Measurements from ENCODE around the gene PURB.
"Not testable (repeated sequence)": the region's sequence is repeated elsewhere in the genome, so short reads cannot be mapped to it uniquely, and the experiment has no call there.

DNA sequence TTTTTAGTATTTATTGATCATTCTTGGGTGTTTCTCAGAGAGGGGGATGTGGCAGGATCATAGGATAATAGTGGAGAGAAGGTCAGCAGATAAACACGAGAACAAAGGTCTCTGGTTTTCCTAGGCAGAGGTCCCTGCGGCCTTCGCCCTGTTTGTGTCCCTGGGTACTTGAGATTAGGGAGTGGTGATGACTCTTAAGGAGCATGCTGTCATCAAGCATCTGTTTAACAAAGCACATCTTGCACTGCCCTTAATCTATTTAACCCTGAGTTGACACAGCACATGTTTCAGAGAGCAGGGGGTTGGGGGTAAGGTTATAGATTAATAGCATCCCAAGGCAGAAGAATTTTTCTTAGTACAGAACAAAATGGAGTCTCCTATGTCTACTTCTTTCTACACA lies 15.0 kb downstream of the PURB start:
- TF ChIP-seq POLR2A (IDR thresholded peaks at IDR 0.05): not testable (repeated sequence)
- TF ChIP-seq, protein P1, sequence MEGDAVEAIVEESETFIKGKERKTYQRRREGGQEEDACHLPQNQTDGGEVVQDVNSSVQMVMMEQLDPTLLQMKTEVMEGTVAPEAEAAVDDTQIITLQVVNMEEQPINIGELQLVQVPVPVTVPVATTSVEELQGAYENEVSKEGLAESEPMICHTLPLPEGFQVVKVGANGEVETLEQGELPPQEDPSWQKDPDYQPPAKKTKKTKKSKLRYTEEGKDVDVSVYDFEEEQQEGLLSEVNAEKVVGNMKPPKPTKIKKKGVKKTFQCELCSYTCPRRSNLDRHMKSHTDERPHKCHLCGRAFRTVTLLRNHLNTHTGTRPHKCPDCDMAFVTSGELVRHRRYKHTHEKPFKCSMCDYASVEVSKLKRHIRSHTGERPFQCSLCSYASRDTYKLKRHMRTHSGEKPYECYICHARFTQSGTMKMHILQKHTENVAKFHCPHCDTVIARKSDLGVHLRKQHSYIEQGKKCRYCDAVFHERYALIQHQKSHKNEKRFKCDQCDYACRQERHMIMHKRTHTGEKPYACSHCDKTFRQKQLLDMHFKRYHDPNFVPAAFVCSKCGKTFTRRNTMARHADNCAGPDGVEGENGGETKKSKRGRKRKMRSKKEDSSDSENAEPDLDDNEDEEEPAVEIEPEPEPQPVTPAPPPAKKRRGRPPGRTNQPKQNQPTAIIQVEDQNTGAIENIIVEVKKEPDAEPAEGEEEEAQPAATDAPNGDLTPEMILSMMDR (IDR thresholded peaks at IDR 0.05): not testable (repeated sequence)
